ENCODE results near the gene GLP2R.
"Not testable (repeated sequence)": the region's sequence is repeated elsewhere in the genome, so short reads cannot be mapped to it uniquely, and the experiment has no call there.

Gene GLP2R

DNA sequence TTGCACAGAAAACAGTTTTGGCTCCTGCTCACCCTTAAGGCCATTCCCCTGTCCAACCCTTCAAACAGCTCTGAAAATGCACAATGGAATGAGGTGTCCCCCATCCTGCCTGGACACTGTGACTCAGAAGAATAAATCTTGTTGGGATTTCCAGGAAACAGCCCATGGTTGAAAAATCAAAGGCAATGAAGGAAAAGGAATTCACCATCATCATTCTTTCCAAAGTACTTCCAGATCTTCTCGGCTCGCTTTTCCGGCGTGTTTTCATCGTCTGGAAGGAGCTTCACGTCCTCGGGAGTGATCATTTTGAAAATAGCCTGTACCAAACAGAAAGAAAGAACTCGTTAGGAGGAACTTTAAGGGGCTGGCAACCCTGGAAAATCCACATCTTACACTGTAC lies 75.1 kb downstream of the GLP2R start:
- DNase-seq = no peak

DNA sequence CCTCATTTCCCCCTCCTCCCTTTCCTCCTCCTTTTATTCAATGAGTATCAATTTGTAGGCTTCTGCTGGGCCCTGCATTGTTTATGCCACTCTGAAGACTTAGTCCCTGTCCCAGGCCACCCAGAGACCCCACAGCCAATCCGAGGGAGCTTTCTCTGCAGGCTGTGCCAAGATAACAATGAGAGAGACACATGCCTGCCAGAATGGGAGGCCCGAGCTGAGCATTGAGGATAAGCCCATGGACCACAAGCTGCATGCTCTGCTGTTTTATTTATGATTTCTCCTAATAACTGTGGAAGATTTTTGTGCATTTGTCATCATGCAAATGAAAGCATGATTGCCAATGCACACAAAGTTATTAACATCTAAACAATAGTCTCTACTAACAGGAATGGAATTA lies 76.4 kb downstream of the GLP2R start:
- DNase-seq = no peak

DNA sequence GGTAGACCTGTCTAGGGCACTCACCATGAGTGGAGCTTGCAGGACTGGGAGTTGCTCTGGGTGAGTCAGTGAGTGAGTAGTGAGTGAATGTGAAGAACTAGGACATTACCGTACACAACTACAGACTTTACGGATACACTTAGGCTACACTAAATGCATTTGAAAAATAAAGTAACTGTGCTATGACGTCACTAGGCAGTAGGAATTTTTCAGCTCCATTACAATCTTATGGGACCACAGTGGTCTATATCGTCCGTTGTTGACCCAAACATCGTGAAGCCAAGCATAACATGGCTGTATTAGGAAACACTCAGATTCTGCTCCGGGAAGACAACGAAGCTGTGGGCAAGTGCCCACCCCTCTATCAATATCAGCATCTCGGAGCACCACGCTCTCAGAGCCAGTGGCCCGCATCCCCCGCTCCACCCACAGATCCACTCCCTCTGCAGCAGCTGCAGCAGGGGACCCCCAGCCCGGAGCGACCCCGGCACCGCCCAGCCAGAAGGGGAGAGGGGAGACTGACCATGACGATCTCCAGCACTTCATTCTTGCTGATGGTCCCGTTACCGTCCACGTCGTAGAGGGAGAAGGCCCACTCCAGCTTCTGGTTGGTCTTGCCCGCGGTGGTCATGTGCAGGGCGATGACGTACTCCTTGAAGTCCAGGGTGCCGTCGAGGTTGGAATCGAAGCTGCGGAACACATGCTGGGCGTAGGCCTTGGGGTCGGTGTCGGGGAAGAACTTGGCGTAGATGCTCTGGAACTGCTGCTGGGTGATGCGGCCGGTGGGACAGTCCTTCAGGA lies 78.8 kb downstream of the GLP2R start:
- no peak for DNase-seq

DNA sequence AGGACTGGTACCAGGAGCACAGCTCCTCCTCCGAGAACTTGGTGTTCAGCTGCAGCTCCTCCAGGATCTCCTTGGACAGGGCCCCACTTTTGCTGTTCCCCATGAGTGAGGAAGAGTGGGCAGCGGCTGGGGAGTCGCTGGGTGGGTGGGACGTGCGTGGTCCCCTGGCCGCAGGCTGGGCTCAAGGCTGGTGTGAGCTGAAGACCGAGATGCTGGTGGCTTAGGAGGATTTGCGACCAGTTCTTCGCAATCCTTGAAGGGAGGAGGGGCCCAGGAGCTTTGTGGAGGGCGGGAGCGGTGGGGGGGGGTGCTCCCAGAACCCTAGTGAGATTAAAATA lies 79.3 kb downstream of the GLP2R start, which contains the start of gene RCVRN:
Gene RCVRN (minus strand): TSS at position 194 of the 338 bp plus-strand sequence. CDS start 91 bp downstream, at position 103.
- no peak for DNase-seq

DNA sequence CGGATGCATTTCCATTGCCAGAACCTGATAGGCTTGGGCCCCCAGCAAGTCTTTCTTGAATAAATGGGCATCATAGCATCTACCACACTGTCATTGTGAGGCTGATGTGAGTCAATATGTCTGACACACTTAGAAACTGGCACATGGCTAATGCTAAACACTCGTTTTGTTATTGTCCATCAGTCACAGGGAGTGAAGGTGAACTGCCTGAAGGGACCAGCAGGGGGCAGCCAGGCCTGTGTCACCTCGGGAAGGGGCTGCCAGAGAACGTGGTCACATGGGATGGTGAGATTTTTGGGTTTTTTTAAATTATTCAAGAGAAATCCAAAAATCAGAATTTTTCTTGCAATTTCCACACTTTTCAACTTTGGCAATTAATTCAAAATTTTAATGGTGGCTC lies 80.2 kb downstream of the GLP2R start:
- no peak for DNase-seq

DNA sequence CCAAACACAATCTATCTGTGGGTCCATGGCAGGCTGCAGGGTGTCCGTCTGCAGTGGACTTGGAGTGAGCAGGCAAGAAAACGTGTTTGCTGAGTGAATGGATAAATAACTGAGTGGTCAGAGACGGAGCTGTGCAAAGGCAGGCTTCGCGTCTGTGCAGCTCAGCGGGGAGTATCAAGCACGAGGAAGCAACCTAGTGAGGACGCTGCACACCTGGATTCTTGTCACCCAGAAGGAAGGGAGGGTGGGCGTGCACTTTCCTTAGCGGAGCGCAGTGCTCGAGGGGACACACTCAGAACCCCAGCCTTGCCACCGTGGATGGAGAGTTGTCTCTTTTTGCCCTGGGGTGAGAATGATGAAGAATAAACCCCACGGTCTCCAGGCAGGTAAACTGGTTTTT lies 80.9 kb downstream of the GLP2R start:
- no peak for DNase-seq

DNA sequence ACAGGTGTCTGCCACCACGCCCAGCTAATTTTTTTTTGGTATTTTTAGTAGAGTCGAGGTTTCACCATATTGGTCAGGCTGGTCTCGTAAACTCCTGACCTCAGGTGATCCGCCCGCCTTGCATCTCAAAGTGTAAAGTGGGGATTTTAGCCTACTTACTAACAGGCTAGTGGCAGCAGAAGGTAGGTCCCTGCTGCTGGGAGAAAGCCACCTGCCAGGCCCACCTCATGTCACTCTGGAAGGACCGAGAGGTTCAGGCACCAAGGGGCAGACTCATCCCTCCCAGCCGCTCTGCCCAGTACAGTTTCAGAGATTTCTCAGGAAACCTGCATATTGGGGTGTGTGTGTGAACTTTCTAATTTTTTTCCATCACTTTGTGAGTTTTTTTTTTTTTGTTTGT lies 81.4 kb downstream of the GLP2R start:
- DNase-seq = no peak

DNA sequence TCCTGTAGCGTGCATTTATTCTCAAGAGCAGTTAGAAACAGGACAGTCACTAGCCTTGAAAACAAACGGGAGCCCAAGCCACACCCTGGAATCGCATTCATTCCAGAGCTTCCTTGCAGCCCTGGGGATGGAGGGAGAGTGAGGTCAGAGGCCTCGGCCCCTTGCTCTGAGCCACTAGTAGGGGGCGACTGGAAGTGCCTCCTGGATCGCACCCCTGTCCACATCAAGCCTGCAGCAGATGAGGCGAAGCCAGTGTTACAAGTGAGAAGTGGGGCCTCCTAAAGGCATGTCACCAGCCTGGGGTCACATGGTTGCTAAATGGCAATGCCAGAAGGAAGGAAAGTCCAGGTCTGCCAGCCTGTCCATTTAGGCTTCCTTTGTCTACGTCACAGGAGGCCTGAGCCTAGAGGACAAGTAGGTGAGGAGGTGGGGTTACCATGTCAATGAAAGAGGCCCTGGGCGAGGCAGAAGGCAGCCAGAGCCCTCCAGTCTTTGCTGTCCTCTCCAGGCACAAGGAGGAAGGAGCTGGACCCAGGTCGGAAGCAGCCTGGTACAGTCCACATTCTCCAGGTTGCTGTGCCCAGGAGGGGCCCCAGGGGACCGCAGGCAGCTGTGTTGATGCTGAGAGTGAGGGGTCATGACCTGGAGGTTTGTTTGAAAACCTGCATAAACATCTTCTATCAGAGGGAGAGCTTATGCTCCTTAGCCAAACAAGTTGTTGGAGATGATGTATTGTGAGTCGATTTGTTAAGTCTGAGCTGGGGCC lies 82.3 kb downstream of the GLP2R start:
- no peak for DNase-seq

DNA sequence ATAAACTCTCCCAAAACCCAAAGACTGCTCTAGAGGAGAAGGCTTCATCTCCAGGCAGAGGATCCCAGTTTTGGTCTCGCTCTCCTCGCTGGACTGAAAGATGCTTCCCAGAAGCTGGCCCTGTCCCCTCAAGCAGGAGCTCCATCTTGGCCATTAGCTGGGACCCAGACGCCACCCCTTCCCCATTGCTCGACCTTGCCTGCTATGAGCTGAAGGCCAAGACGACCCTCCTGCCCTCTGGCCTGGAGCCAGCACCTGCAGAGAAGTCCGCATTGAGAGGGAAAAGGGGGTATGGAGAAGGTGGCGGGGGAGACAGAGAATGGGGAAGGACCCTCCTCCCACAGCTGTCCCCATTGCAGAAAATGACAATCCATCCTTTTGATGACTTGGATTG lies 82.9 kb downstream of the GLP2R start:
- DNase-seq = no peak

DNA sequence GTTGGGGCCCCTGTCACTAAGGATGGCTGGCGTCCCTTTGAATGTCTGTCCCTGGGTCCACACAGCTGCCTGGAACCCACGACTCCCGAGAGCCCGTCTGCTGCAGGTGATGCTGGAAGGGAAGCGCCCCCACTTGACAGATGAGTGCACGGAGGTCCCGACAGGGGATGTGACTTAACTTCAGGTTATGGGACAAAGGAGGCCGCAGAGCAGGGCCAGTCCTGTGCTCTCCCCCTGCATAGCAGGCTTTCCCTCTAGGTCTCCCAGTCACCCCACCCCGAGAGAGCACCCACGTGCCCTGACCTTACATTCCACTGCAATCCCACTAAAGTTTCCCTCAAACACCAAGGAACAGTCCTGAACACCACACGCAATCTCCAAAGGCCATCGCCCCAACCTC lies 85.4 kb downstream of the GLP2R start:
- no peak for DNase-seq

DNA sequence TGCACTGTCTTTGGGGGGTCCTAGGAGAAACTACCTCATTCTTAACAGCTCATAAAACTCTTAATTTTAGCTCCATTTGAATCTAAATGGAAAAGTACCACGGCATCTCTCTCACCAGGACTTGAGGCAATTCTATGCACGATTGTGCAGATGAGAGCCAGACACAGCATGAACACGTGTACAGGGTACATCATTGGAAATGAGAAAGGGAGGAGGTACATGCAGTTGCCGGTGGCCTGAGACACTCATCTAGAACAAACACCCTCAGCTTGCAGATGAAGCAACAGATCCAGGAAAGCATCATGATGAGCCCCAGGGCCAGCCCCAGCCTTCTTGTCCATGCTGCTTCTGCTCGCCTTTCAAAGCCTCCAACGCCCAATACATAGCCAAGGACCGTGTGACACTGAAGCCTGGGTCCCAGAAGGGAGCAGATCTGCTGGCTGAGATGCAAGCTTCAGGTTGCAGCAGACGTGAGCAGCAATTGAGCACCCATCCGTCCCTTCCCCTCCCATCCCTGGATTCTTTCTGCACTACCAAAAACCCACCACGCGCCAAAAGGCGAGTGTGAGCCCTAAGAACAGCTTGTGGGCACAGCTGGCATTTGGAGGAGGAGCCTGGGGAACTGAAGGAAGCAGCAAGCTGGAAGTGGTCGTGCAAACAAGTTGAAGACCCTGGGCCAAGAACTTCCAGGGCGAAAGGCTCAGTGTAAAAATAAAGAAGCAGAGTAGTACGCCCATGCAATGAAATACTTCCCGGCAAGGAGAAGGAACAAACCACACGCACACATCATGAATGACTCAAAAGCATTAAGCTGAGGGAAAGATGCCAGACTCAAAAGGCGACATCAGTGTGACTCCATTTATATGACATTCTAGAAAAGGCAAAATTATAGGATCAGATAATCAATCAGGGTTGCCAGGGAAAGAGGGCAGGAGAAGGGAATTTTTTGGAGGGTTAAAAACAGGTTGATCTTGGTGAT lies 86.7 kb downstream of the GLP2R start:
- DNase-seq = no peak

DNA sequence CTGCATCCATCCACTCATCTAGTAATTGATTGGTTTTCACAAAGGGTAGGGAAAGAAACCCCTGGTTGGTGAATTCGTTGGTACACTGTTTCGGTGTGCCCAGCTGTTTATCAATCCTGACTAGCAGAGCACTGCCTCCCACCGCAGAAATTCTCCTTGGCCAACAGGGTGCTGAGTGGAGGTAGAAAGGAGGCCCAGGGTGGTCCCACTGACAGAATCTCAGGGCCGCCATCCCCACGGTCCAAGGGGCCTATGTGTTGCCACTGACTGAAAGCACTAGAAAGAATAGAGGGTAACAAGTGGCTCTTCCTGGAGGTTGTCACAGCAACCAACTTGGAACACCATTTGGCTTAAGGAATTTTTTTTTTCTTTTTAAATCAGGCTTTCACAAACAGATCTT lies 87.8 kb downstream of the GLP2R start:
- no peak for DNase-seq

DNA sequence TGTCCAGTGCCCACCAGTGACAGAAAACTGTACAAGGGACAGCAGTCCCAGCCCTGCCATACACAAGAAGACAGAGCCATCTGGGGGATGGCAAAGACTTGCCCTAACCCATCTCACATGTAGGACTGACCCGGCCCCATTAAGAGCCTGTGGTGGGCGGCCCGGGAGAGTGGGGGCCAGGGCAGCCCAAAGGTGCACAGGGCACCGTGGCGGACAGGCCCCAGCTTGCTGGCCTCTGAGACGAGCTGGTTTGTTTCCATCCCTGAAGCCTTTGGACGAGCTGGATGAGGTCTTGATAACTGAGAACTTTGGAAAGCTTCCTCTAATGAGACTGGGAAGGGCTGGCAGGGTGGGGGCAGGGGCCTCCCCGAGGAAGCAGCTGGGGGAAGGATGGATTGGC lies 90.4 kb downstream of the GLP2R start:
- no peak for DNase-seq

DNA sequence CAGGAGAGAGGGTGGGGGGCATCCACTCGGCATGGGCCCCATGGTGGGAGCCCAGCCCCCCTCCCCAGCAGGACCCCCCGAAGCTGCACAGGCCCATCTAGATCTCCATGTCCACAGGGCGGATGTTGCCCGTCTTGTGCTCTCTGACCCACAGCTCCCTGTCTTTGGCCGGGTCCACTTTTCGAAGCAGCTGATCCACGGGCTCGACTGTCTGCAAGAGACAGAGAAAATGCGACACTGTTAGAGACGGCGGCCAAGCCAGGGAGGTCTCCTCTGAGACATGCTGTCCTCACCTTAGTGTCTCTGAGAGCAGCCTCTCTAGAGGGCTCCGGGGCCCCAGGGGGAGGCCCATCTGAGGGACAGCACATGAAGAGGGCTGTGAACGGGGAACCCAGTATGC lies 91.4 kb downstream of the GLP2R start:
- no peak for DNase-seq

DNA sequence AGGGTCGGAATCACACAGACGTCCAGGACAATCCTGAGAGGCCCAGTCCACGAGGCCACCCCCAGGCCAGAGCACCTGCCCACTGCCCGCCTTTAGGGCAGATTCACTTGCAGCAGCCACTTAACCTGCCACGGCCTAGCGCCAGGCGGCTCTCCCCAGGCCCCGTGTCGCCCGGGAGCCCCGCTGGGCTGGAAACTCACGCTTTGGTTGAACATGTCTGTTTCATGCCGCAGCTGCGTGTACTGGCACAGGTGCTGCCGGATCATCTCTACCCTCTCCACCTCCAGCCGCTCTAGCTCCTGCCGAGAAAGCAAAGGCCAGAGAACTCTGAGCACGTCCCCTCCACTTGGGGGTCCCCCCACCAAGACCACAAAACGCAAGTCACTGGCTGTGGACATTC lies 92.1 kb downstream of the GLP2R start:
- DNase-seq = no peak

DNA sequence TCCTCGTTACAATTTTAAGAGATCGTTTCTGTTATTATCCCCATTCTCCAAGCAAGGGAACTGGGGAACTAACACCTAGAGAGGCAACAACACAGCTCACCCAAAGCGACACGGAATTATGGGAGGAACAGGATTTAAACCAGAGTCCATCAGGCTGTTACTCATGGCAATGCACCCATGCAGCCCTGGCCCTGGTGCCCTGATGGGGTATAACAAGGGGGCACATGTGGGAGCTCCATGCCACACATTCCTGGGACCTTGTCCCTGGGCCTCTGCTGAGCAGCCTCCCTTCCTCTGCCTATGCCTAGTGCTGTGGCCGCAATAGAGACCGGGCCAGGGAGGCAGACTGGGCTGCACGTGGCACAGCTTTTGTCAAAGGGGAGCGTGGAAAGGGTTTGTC lies 92.6 kb downstream of the GLP2R start:
- no peak for DNase-seq

DNA sequence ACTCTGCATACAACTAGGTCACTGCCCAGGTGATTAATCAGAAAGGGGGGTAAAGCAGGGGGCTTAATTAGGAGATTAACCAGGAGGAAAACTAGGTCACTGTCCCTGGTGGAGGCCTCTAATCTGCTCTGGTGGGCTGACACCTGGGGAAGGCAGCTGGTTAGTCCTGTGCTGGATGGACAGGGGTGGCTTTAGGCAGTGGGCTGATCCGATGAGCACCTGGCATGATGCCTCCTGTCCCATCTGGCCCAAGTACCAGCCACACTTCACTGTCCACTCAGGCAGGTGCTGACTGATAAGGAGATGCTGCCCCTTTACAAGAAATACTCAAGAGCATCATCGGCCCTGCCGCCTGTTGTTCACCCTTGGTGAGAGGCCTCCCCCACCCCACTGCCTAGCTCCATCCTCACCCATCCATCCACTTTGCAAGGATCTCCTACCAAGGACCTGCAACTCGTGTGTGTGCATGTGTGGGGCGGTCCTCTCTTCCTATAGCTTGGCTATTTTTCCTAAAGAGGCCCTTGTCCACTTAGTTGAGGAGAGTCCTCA lies 93.2 kb downstream of the GLP2R start:
- DNase-seq = no peak

DNA sequence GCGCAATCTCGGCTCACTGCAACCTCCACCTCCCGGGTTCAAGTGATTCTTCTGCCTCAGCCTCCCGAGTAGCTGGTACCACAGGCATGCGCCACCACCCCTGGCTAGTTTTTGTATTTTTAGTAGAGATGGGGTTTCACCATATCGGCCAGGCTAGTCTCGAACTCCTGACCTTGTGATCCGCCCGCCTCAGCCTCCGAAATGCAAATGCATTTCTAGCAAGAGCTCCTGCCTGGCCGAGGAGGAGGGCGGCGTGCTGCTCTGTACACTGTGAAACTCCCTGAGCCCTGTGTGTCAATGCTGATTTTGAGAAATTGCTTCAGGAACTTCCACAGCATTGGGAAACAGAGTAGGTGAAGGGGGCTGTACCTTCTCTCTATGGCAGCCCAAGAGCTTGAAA lies 95.5 kb downstream of the GLP2R start:
- DNase-seq = not testable (repeated sequence)

DNA sequence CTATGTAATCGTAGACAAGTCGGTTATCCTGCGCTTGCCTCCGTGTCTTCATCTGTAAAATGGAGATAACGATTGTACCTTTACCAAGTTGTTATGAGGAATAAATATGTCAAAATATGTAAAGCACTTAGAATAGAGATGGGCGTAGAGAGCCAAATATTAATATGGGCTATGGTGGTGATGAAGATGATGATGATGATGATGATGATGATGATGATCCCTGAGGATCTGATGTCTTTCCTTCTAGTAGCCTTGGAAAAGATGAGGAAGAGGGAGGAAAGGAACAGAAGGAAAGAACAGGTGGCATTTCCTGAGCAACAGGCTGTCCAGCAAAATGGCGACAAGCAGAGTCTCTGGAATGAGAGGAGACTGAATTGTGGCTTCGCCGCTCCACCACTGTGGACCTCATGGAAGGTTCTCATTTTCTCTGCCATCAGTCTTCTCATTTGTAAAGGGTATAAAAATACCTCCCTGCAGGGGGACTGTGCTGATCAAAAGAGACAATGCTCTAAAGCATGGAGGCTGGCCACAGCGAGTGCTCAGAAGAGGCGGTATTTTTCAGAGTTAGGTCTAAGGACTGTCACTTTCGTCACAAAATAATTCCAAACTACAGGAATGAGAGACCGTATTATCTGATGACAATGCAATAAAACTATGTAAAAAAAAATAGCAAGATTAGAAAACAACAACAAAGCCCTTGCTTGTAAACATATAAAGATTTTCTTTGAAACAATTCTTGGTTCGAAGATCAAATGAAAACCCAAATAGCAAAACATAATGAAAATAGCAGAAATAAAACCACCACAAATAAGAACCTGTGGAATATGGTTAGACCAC lies 96.5 kb downstream of the GLP2R start:
- no peak for DNase-seq

DNA sequence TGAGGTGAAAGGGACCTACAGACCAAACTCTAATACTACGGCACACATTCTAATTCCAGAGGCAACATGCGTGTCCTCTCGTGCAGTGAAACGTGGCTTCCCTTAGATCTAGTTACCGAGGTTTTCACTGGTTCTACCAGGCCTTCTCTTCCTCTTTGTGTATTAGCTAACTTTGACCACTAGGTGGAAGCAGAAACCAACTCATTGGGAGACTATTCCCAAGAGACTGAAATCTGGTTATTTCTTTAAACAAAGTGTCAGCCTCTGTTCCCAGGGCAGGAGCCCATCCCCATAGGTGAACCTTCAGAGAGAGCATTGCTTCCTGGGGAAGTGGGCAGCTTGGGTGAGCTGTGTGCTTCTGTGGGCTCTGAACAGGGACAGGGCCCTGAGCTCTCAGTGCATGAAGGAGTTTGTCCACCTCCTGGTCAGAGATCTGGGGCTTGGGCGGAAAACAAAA lies 99.0 kb downstream of the GLP2R start:
- DNase-seq = no peak

DNA sequence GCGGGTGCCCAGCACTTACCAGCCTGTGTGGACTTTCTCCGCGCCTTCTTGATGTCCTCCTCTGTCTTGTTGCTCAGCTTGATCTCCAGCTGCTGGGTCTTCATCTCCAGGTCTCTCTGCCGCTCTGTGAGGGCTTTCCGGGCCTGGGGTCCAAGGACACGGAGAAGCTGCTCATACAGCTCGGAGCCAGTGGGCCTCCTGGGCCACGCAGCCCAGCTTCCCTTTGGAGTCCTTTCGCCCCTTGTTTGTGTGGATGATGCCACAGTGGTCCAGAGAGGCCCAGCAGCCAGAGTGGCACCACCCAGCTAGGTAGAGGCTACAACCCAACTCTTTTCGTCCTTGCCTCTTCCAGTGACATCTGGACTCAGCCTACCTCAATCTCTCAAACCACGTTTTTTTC lies 99.7 kb downstream of the GLP2R start:
- DNase-seq = no peak

All from activated CD4-positive, alpha-beta T cell treated with anti-CD3 and anti-CD28 coated beads for 4 hours (primary cell).